Panc1 (cell line): ENCODE results near the gene PRKG1. TPM values are rescaled to one million over a fixed set of nuclear protein-coding genes. Genes with fewer than 3 reads are reported as not detected.

Experiments
- ATAC-seq: fragments of 200-7000 bp; cut with Tn5 transposase; 2 replicates; pipeline ENCODE4 v1.9.1; 2020; ENCODE audit warnings: mild to moderate bottlenecking, moderate library complexity
- BruUV-seq: library from RNA; stranded (reverse); fragments of 400-500 nt; replicated peaks from 2 replicates; lab custom pipeline; 2021; lab: Mats Ljungman, UMichigan
- CTCF ChIA-PET: fragments of 300-600 bp; sonication (Branson Sonifier 250); formaldehyde crosslinking; loops from one replicate; lab custom pipeline; 2022; ENCODE audit warnings: antibody characterized with exemption; lab: Charles Lee
- POLR2A ChIA-PET: fragments of 300-600 bp; sonication (Branson Sonifier 250); formaldehyde crosslinking; loops from one replicate; lab custom pipeline; 2022; ENCODE audit warnings: antibody characterized with exemption; lab: Charles Lee
- DNase-seq: peaks from one replicate; pipeline ENCODE4 v3.0.0-alpha.2; 2010; ENCODE audit warnings: low read depth, low spot score
- H3K27ac ChIP-seq: 2 replicates; pipeline ENCODE4 v1.5.1; 2011; ENCODE audit warnings: mild to moderate bottlenecking, low read length, inconsistent platforms
- H3K27me3 ChIP-seq: fragments of 200-500 bp; sonication (Bioruptor generic); 2 replicates; pipeline ENCODE4 v1.6.0; 2014; ENCODE audit warnings: low read length, inconsistent platforms; ENCODE audit not compliant: control insufficient read depth, insufficient read depth
- H3K36me3 ChIP-seq: fragments of 200-500 bp; sonication (Bioruptor generic); 2 replicates; pipeline ENCODE4 v1.5.1; 2014; ENCODE audit warnings: inconsistent platforms, mild to moderate bottlenecking, low read length, moderate library complexity; ENCODE audit not compliant: control insufficient read depth, insufficient read depth
- H3K4me1 ChIP-seq: 2 replicates; pipeline ENCODE4 v1.5.1; 2011; ENCODE audit warnings: inconsistent platforms, mild to moderate bottlenecking, low read length, moderate library complexity; ENCODE audit not compliant: control insufficient read depth, insufficient read depth
- H3K4me3 ChIP-seq, 2 experiments: 2 replicates each; pipeline ENCODE4 v1.5.1; 2011 to 2012; ENCODE audit warnings: low read depth in 2 of 2, low read length in 2 of 2, mild to moderate bottlenecking in 2 of 2, inconsistent platforms in 1 of 2, moderate library complexity in 1 of 2
- H3K9me3 ChIP-seq: fragments of 200-500 bp; sonication (Bioruptor generic); 2 replicates; pipeline ENCODE4 v1.5.1; 2014; ENCODE audit warnings: low read depth, mild to moderate bottlenecking, inconsistent platforms, low read length, moderate library complexity; ENCODE audit not compliant: control insufficient read depth, insufficient read depth
- CTCF ChIP-seq: fragments of 450-650 bp; IDR thresholded peaks from 2 replicates; pipeline ENCODE4 v1.5.1; 2017; ENCODE audit warnings: mild to moderate bottlenecking
- POLR2AphosphoS5 ChIP-seq: IDR thresholded peaks from 2 replicates; pipeline ENCODE4 v1.6.1; 2012; ENCODE audit warnings: mild to moderate bottlenecking, low read depth, low read length, moderate library complexity
- SIN3A ChIP-seq: IDR thresholded peaks from 2 replicates; pipeline ENCODE4 v1.6.1; 2012; ENCODE audit warnings: low read depth, mild to moderate bottlenecking, low read length, moderate library complexity, borderline replicate concordance; ENCODE audit not compliant: insufficient read depth
- TCF7L2 ChIP-seq: IDR thresholded peaks from 2 replicates; pipeline ENCODE4 v1.6.1; 2011; ENCODE audit warnings: mild to moderate bottlenecking, low read depth, low read length, inconsistent platforms
- in situ Hi-C: cut with HindIII; loops from 2 replicates; pipeline ENCODE4 v1.10.0; 2016; ENCODE audit warnings: low sequenced_read_pairs, low pct_unique_long_range_greater_than_20kb
- intact Hi-C: fragments of 100-400 bp; cut with micrococcal nuclease; formaldehyde crosslinking; loops from one replicate; pipeline ENCODE4 v1.10.0; 2022; ENCODE audit not compliant: unreplicated experiment
- total RNA-seq: library from RNA; stranded (reverse); gene quantifications from one replicate; pipeline ENCODE4 v1.2.1, GENCODE V29; 2021; ENCODE audit not compliant: unreplicated experiment
- TF ChIP-seq, protein P1 (sequence below), 2 experiments: IDR thresholded peaks; 2 replicates each; pipeline ENCODE4 v1.6.1; 2011 to 2012; ENCODE audit warnings: low read depth in 2 of 2, control low read depth in 1 of 2, low read length in 1 of 2, mild to moderate bottlenecking in 1 of 2, moderate library complexity in 1 of 2; ENCODE audit not compliant: insufficient read depth in 1 of 2

Gene PRKG1
- total RNA-seq, 1 experiment from 2014 or later = 0.92 TPM

- no peak overlapping the region for H3K27ac ChIP-seq
- no peak for TF ChIP-seq POLR2AphosphoS5
- TF ChIP-seq SIN3A = no peak
- no peak for TF ChIP-seq TCF7L2
- no peak for TF ChIP-seq CTCF
- TF ChIP-seq, protein P1, sequence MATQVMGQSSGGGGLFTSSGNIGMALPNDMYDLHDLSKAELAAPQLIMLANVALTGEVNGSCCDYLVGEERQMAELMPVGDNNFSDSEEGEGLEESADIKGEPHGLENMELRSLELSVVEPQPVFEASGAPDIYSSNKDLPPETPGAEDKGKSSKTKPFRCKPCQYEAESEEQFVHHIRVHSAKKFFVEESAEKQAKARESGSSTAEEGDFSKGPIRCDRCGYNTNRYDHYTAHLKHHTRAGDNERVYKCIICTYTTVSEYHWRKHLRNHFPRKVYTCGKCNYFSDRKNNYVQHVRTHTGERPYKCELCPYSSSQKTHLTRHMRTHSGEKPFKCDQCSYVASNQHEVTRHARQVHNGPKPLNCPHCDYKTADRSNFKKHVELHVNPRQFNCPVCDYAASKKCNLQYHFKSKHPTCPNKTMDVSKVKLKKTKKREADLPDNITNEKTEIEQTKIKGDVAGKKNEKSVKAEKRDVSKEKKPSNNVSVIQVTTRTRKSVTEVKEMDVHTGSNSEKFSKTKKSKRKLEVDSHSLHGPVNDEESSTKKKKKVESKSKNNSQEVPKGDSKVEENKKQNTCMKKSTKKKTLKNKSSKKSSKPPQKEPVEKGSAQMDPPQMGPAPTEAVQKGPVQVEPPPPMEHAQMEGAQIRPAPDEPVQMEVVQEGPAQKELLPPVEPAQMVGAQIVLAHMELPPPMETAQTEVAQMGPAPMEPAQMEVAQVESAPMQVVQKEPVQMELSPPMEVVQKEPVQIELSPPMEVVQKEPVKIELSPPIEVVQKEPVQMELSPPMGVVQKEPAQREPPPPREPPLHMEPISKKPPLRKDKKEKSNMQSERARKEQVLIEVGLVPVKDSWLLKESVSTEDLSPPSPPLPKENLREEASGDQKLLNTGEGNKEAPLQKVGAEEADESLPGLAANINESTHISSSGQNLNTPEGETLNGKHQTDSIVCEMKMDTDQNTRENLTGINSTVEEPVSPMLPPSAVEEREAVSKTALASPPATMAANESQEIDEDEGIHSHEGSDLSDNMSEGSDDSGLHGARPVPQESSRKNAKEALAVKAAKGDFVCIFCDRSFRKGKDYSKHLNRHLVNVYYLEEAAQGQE (IDR thresholded peaks at IDR 0.05; ENCODE audit: insufficient read depth in 1 of 2, low read depth in 2 of 2, low read length in 1 of 2) = no peak
- POLR2A ChIA-PET = no interaction called here
- no TSS peak for BruUV-seq
- no peaks in the 10 kb centered on the region for H3K9me3 ChIP-seq
- no peak for ATAC-seq
- no peaks in the 10 kb centered on the region for H3K36me3 ChIP-seq
- no peaks in the 10 kb centered on the region for H3K4me1 ChIP-seq
- H3K27me3 ChIP-seq = no peaks in the 10 kb centered on the region
- intact Hi-C loops (no loop called here), in situ Hi-C loops (no loop called here)
- no peak for DNase-seq
- CTCF ChIA-PET = no interaction called here
- no peak overlapping the region for H3K4me3 ChIP-seq
These were observed 830.7 kb downstream of the PRKG1 start for GRCh38 chr10:51905032-51905431.

GRCh38 chr10:51907361-51907760 is 833.1 kb downstream of the PRKG1 start:
- BruUV-seq = no TSS peak
- no peak overlapping the region for H3K4me3 ChIP-seq
- H3K4me1 ChIP-seq = no peaks in the 10 kb centered on the region
- CTCF ChIA-PET = no interaction called here
- no peaks in the 10 kb centered on the region for H3K36me3 ChIP-seq
- TF ChIP-seq POLR2AphosphoS5 (no peak), SIN3A (no peak), CTCF (no peak), TCF7L2 (no peak)
- TF ChIP-seq, protein P1 (IDR thresholded peaks at IDR 0.05; ENCODE audit: insufficient read depth in 1 of 2, low read depth in 2 of 2, low read length in 1 of 2) = no peak
- intact Hi-C loops = no loop called here
- H3K9me3 ChIP-seq = no peaks in the 10 kb centered on the region
- H3K27ac ChIP-seq = no peak overlapping the region
- ATAC-seq (no peak), DNase-seq (no peak)
- H3K27me3 ChIP-seq = no peaks in the 10 kb centered on the region
- in situ Hi-C loops = no loop called here
- POLR2A ChIA-PET = no interaction called here
